HEK293 (cell line): ENCODE measurements around the gene ATP2B3.

Experiments used
- CTCF ChIA-PET: fragments of 350-600 bp; formaldehyde crosslinking; extraction: SDS; loops from one replicate; lab custom pipeline; 2021; ENCODE audit warnings: antibody characterized with exemption; lab: Yijun Ruan, JAX
- POLR2A ChIA-PET: fragments of 300-600 bp; formaldehyde crosslinking; extraction: SDS; loops from one replicate; lab custom pipeline; 2020; ENCODE audit warnings: antibody characterized with exemption, inconsistent platforms; lab: Yijun Ruan, JAX
- H3K27ac ChIP-seq: fragments of 200-500 bp; sonication (Bioruptor generic); 2 replicates; pipeline ENCODE4 v1.5.1; 2014; ENCODE audit warnings: low read depth, low read length, control low read depth, inconsistent platforms; ENCODE audit errors: extremely low read depth
- H3K36me3 ChIP-seq, 2 experiments: fragments of 200-500 bp in 1 of 2; sonication (Bioruptor generic) in 1 of 2; 1 replicate in 1 of 2; 2 replicates in 1 of 2; pipeline ENCODE4 v1.5.1; 2014 to 2017; ENCODE audit warnings: inconsistent platforms in 2 of 2, low read length in 2 of 2; ENCODE audit not compliant: control insufficient read depth in 2 of 2, insufficient read depth in 1 of 2
- H3K4me1 ChIP-seq: fragments of 200-500 bp; sonication (Bioruptor generic); 2 replicates; pipeline ENCODE4 v1.5.1; 2014; ENCODE audit warnings: mild to moderate bottlenecking, low read length, inconsistent platforms; ENCODE audit not compliant: control insufficient read depth, insufficient read depth
- H3K4me3 ChIP-seq: 2 replicates; pipeline ENCODE4 v1.5.1; 2011; ENCODE audit warnings: low read depth, mild to moderate bottlenecking, control low read depth, low read length, moderate library complexity
- H3K9me3 ChIP-seq: fragments of 200-500 bp; sonication (Bioruptor generic); 2 replicates; pipeline ENCODE4 v1.5.1; 2014; ENCODE audit warnings: low read depth, low read length, inconsistent platforms; ENCODE audit not compliant: control insufficient read depth, insufficient read depth
- BCL11B ChIP-seq: fragments of 450-650 bp; formaldehyde crosslinking; IDR thresholded peaks from 2 replicates; pipeline ENCODE4 v1.5.1; 2016; ENCODE audit warnings: low read depth, missing biosample characterization, missing genetic modification characterization
- KLF10 ChIP-seq: fragments of 450-650 bp; IDR thresholded peaks from 2 replicates; pipeline ENCODE4 v1.5.1; 2018; ENCODE audit warnings: missing biosample characterization, mild to moderate bottlenecking, missing genetic modification characterization
- PRDM2 ChIP-seq: fragments of 450-650 bp; formaldehyde crosslinking; IDR thresholded peaks from 2 replicates; pipeline ENCODE4 v1.5.1; 2016; ENCODE audit warnings: missing biosample characterization, missing genetic modification characterization, borderline replicate concordance
- SALL2 ChIP-seq: fragments of 450-650 bp; formaldehyde crosslinking; IDR thresholded peaks from 2 replicates; pipeline ENCODE4 v1.5.0; 2017; ENCODE audit warnings: missing biosample characterization, mild to moderate bottlenecking, missing genetic modification characterization, borderline replicate concordance
- ZNF174 ChIP-seq: fragments of 450-650 bp; formaldehyde crosslinking; IDR thresholded peaks from 2 replicates; pipeline ENCODE4 v1.5.0; 2017; ENCODE audit warnings: missing biosample characterization, mild to moderate bottlenecking, missing genetic modification characterization
- ZNF175 ChIP-seq: fragments of 450-650 bp; formaldehyde crosslinking; IDR thresholded peaks from 2 replicates; pipeline ENCODE4 v1.5.1; 2016; ENCODE audit warnings: missing biosample characterization, missing genetic modification characterization
- ZNF19 ChIP-seq: fragments of 450-650 bp; formaldehyde crosslinking; IDR thresholded peaks from 2 replicates; pipeline ENCODE4; 2016; ENCODE audit warnings: missing biosample characterization, missing genetic modification characterization, low read depth
- ZNF354C ChIP-seq: fragments of 450-650 bp; formaldehyde crosslinking; IDR thresholded peaks from 2 replicates; pipeline ENCODE4 v1.5.1; 2016; ENCODE audit warnings: missing biosample characterization, missing genetic modification characterization, low read depth, borderline replicate concordance
- ZNF518A ChIP-seq: fragments of 450-650 bp; formaldehyde crosslinking; conservative IDR thresholded peaks from 2 replicates; pipeline ENCODE4 v1.5.1; 2016; ENCODE audit warnings: low read depth, missing biosample characterization, missing genetic modification characterization
- ZNF530 ChIP-seq: fragments of 450-650 bp; formaldehyde crosslinking; IDR thresholded peaks from 2 replicates; pipeline ENCODE4 v1.5.1; 2016; ENCODE audit warnings: low read depth, missing biosample characterization, missing genetic modification characterization
- ZNF549 ChIP-seq: fragments of 450-650 bp; IDR thresholded peaks from 2 replicates; pipeline ENCODE4 v1.5.1; 2018; ENCODE audit warnings: missing biosample characterization, missing genetic modification characterization, mild to moderate bottlenecking, inconsistent platforms, moderate library complexity
- ZNF670 ChIP-seq: fragments of 450-650 bp; formaldehyde crosslinking; IDR thresholded peaks from 2 replicates; pipeline ENCODE4 v1.5.1; 2016; ENCODE audit warnings: missing biosample characterization, missing genetic modification characterization, low read depth
- ZNF777 ChIP-seq: fragments of 450-650 bp; formaldehyde crosslinking; IDR thresholded peaks from 2 replicates; pipeline ENCODE4 v1.5.1; 2017; ENCODE audit warnings: missing biosample characterization, missing genetic modification characterization, borderline replicate concordance
- ZNF785 ChIP-seq: fragments of 450-650 bp; formaldehyde crosslinking; IDR thresholded peaks from 2 replicates; pipeline ENCODE4 v1.5.1; 2016; ENCODE audit warnings: missing biosample characterization, missing genetic modification characterization
- ZSCAN16 ChIP-seq: fragments of 450-650 bp; formaldehyde crosslinking; IDR thresholded peaks from 2 replicates; pipeline ENCODE4 v1.5.1; 2016; ENCODE audit warnings: missing biosample characterization, missing genetic modification characterization
- ZSCAN4 ChIP-seq: fragments of 450-650 bp; formaldehyde crosslinking; IDR thresholded peaks from 2 replicates; pipeline ENCODE4 v1.5.1; 2017; ENCODE audit warnings: missing biosample characterization, missing genetic modification characterization
- TF ChIP-seq, protein P1 (sequence below): fragments of 450-650 bp; formaldehyde crosslinking; IDR thresholded peaks from 2 replicates; pipeline ENCODE4 v1.5.1; 2016; ENCODE audit warnings: missing biosample characterization, missing genetic modification characterization
- TF ChIP-seq, protein P2 (sequence below): fragments of 450-650 bp; formaldehyde crosslinking; IDR thresholded peaks from 2 replicates; pipeline ENCODE4 v1.5.0; 2017; ENCODE audit warnings: missing biosample characterization, missing genetic modification characterization, borderline replicate concordance

The ATP2B3 gene

DNA sequence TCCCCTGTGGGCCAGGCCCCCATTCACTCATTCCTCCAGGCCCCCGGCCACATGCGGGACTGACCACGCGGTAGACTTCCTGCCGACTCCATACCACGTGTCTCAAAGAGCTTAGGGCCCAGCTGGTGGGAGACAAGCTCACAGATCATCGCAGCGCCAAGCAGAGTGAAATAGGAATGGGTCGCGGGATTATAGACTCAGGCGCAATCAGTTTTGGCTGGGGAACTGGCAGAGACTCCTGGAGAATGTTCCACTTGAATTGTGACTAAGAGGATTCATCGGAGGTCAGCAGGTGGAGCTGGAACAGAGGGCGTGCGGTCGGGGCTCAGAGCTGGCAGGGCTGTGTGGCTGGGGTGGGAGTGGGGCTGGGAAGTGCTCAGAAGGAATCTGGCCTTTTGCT, 15.6 kb downstream of the ATP2B3 start:
- Histone ChIP-seq H3K9me3 (no peaks in the 10 kb centered on the region), H3K36me3 (no peaks in the 10 kb centered on the region), H3K4me1 (no peaks in the 10 kb centered on the region), H3K4me3 (no peak overlapping the region), H3K27ac (no peak overlapping the region)
- TF ChIP-seq ZNF354C (no peak), ZNF530 (tag by site-specific recombination) (no peak), SALL2 (tag by site-specific recombination) (no peak), ZNF670 (tag by site-specific recombination) (no peak), ZNF777 (no peak), ZNF175 (tag by site-specific recombination) (no peak), ZNF549 (no peak), ZSCAN16 (tag by site-specific recombination) (no peak)
- TF ChIP-seq, protein P1, sequence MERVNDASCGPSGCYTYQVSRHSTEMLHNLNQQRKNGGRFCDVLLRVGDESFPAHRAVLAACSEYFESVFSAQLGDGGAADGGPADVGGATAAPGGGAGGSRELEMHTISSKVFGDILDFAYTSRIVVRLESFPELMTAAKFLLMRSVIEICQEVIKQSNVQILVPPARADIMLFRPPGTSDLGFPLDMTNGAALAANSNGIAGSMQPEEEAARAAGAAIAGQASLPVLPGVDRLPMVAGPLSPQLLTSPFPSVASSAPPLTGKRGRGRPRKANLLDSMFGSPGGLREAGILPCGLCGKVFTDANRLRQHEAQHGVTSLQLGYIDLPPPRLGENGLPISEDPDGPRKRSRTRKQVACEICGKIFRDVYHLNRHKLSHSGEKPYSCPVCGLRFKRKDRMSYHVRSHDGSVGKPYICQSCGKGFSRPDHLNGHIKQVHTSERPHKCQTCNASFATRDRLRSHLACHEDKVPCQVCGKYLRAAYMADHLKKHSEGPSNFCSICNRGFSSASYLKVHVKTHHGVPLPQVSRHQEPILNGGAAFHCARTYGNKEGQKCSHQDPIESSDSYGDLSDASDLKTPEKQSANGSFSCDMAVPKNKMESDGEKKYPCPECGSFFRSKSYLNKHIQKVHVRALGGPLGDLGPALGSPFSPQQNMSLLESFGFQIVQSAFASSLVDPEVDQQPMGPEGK (tag by site-specific recombination) = no peak
- POLR2A ChIA-PET = no interaction called here
- CTCF ChIA-PET = interaction anchor here (2.8 kb wide), 1 partner anchor 136 kb away, joined by 13 read pairs; no protein-coding TSS in a partner anchor

DNA sequence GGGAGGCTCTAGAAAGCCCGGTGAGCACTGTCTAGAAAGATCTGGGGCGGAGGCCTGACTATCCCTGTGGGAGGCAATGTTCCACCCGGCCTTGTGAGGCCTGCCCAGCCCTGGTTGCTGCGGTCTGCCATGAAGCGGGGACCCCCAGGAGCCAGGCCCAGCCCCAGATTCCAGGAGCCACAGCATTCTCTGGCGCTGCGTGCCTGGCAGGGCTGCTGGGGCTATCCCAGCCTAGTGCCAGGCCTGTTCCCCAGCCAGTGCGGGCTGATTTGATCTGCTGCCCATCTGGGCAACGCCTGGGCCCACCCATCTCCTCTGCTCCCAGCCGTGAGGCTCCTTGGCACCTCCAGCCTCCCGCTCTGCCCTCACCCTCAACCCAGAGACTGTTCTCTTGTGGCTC, 19.6 kb downstream of the ATP2B3 start:
- POLR2A ChIA-PET = no interaction called here
- no peaks in the 10 kb centered on the region for H3K4me1 ChIP-seq
- no peak overlapping the region for H3K27ac ChIP-seq
- CTCF ChIA-PET = interaction anchor here (0.7 to 3.5 kb wide), 2 partner anchors 130 to 410 kb away, joined by 3 to 63 read pairs; no protein-coding TSS in a partner anchor
- no peak overlapping the region for H3K4me3 ChIP-seq
- H3K9me3 ChIP-seq = no peaks in the 10 kb centered on the region
- no peaks in the 10 kb centered on the region for H3K36me3 ChIP-seq
- TF ChIP-seq ZNF549 (no peak), ZNF785 (tag by site-specific recombination) (no peak), BCL11B (tag by site-specific recombination) (no peak), PRDM2 (tag by site-specific recombination) (no peak), KLF10 (tag by site-specific recombination) (no peak), ZNF19 (tag by site-specific recombination) (no peak), ZNF174 (tag by site-specific recombination) (no peak), ZNF518A (no peak), ZSCAN4 (no peak)
- TF ChIP-seq, protein P2, sequence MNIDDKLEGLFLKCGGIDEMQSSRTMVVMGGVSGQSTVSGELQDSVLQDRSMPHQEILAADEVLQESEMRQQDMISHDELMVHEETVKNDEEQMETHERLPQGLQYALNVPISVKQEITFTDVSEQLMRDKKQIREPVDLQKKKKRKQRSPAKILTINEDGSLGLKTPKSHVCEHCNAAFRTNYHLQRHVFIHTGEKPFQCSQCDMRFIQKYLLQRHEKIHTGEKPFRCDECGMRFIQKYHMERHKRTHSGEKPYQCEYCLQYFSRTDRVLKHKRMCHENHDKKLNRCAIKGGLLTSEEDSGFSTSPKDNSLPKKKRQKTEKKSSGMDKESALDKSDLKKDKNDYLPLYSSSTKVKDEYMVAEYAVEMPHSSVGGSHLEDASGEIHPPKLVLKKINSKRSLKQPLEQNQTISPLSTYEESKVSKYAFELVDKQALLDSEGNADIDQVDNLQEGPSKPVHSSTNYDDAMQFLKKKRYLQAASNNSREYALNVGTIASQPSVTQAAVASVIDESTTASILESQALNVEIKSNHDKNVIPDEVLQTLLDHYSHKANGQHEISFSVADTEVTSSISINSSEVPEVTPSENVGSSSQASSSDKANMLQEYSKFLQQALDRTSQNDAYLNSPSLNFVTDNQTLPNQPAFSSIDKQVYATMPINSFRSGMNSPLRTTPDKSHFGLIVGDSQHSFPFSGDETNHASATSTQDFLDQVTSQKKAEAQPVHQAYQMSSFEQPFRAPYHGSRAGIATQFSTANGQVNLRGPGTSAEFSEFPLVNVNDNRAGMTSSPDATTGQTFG (tag by site-specific recombination) = no peak
